Stimulated activated naive CD8-positive, alpha-beta T cell treated with anti-CD3 and anti-CD28 coated beads, Interleukin-15, amount 100 ng/mL, for 72 hours (primary cell): ENCODE results near the gene MGRN1.

ENCODE experiments used
- ATAC-seq: fragments of 150-1000 bp; cut with Tn5 transposase; 2 replicates; pipeline ENCODE4 v1.10.0; 2021; ENCODE audit warnings: mild to moderate bottlenecking, moderate library complexity
- DNase-seq, 2 donors: peaks; one replicate each; pipeline ENCODE4 v3.0.0; 2021 to 2022
- H3K27ac Mint-ChIP-seq, 2 donors: one replicate each; pipeline ENCODE4 v1.8.0; 2022; ENCODE audit warnings: mild to moderate bottlenecking in 2 of 2, mixed read lengths in 2 of 2, moderate library complexity in 2 of 2
- H3K27me3 Mint-ChIP-seq: one replicate; pipeline ENCODE4 v1.8.0; 2022; ENCODE audit warnings: mixed read lengths
- H3K4me1 Mint-ChIP-seq: one replicate; pipeline ENCODE4 v1.8.0; 2022; ENCODE audit warnings: mild to moderate bottlenecking, mixed read lengths
- H3K4me3 Mint-ChIP-seq, 2 donors: one replicate each; pipeline ENCODE4 v1.8.0; 2022; ENCODE audit warnings: mild to moderate bottlenecking in 2 of 2, mixed read lengths in 2 of 2, moderate library complexity in 1 of 2
- H3K9me3 Mint-ChIP-seq, 2 donors: one replicate each; pipeline ENCODE4 v1.8.0; 2022; ENCODE audit warnings: mixed read lengths in 2 of 2

MGRN1 gene

DNA sequence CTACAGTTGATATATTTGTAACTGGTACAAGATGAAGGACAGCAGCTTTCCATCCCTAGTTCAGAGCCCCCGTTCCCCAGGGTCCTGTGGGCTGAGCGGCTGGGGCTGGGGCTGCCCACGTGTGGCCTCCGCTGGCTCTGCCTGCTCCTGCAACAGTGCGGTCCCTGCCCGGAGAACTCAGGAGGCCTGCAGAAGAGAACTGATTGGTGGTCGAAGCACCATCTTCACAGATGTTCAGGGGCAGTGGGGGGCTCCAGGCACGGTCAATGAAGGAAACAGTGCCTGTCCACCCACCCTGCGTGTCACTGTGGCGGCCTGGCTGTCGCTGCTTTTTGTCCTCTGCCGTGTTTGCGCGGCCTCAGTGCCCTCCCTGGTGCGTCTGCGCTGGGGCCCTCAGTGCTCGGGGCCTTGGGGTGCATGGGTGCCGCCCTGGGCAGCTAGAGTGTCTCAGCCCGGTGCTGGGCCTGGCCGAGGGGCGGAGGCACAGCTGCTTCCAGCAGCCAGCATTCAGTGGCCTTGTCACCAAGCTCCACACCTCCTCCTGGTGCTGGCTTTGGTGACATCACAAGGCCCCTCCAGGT, 64.6 kb downstream of the MGRN1 start:
- Mint-ChIP-seq H3K4me3 (no peak overlapping the region), H3K27me3 (no peaks in the 10 kb centered on the region), H3K4me1 (peaks cover 18% of the 10 kb centered on the region), H3K9me3 (no peaks in the 10 kb centered on the region), H3K27ac (no peak overlapping the region)
- DNase-seq (no peak), ATAC-seq (no peak)

DNA sequence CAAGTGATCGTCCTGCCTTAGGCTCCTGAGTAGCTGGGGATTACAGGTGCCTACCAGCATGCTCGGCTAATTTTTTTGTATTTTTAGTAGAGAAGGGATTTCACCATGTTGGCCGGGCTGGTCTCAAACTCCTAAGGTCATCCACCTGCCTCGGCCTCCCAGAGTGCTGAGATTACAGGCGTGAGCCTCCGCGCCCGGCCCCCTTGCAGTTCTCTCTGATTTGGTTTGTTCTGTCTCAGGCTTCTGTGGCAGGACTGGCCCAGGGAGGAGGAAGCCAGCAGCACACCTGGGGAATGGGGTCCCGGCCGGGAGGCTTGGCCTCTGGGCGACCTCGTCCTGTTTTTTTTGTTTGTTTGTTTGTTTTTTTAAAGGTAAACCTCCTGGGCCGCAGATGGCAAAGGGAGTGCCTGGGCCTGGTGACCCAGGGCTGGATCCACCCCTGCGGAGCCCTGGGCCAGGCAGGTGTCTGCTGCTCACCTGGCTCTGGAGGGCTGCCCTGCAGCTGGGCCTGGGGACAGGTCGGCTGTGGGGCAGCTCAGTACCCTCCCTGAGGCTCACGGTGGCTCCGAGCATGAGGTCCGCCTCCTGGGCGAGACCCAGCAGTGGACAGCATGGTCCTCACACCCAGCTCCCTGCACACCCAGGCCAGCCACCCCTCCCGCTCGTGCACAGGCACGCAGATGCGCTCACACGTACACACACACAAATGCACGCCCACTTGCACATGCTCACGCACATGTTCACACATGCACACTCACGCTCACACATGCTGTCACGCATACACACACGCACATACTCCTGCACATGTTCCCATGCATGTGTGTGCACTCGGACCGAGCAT, 65.5 kb downstream of the MGRN1 start:
- peaks cover 26% of the 10 kb centered on the region for H3K4me1 Mint-ChIP-seq
- no peak for DNase-seq
- ATAC-seq, result no peak
- H3K9me3 Mint-ChIP-seq, result no peaks in the 10 kb centered on the region
- H3K27ac Mint-ChIP-seq, result peak overlapping the region in 1 of 2 donors; percentile 34
- H3K27me3 Mint-ChIP-seq, result no peaks in the 10 kb centered on the region
- H3K4me3 Mint-ChIP-seq, result no peak overlapping the region

DNA sequence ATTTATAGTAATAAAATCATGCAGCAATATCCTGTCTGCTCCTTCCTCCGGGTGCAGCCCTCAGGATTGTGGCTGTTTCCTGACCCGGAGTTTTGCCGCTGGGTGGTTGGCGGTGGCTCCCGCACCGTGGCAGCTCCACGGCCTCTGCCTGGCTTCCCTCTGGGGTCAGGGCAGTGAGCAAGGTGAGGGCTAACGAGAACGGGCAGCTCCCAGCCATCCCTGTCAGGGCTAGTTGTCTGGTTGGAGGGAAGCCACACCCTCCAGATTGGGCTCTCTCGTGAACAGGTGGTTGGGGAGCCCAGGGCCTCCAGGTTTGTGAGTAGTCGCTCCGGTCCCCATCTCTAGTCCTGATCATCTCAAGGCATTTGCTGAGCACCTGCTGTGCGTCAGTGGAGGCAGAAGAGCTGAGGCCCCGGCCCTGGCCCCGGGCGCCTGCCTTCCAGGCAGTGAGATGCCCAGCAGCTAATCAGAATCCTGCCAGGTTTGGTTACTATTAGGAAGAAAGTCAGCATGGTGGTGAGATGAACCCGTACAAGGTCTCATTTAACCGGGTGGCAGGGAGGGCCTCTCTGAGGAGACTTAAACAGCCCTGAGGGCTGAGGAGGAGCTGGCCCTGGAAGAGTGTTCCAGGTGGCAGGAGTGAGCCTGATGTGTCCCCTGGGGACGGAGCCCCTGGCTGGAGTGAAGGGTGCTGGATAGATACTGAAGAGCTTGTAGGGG, 66.5 kb downstream of the MGRN1 start:
- ATAC-seq, result no peak

DNA sequence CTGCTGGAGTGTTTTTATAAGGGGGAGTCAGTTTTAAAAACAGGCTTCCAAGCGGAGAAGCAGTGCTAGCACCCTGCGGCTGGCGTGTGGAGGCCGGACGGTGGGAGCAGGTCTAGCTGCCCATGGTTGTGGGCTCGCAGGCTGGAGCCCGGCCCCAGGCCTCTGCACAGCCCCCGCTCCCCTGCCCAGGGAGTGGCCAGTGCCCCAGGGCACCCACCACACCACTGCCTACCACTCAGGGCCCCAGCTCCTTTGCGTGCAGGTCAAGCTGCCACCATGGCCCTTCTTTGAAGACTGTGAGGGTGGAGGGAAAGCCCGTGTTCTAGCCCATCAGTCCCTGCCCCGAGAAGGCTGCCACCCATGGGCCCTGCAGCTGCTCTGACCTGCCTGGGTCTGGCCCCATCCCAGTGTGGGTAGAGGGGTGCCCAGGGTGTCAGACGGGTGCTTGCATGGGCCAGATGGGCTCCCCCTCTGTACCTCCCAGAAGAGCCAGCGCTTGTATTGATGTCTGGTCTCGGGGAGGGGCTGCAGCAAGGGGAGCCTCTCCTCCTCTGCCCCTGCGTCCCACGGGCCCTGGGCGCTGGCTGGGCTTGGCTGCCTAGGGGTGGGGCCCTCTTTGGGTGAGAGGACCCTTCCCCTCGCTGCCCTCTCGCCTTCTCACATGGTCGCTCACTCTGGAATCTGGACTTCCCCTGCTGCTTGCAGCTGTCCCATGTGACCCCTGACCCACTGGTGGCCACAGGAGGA, 67.2 kb downstream of the MGRN1 start:
- ATAC-seq (no peak), DNase-seq (no peak)
- H3K27ac Mint-ChIP-seq, result peak overlapping the region in 1 of 2 donors; percentile 48
- H3K9me3 Mint-ChIP-seq, result no peaks in the 10 kb centered on the region
- no peaks in the 10 kb centered on the region for H3K27me3 Mint-ChIP-seq
- H3K4me3 Mint-ChIP-seq, result peak overlapping the region; percentile 21 to 47
- H3K4me1 Mint-ChIP-seq, result peaks cover 43% of the 10 kb centered on the region

More for the DNA sequence above, 66.5 kb downstream of the MGRN1 start:
- peak overlapping the region in 1 of 2 donors; percentile 21 for H3K4me3 Mint-ChIP-seq
- H3K27ac Mint-ChIP-seq, result peak overlapping the region in 1 of 2 donors; percentile 50
- H3K4me1 Mint-ChIP-seq, result peaks cover 36% of the 10 kb centered on the region
- no peaks in the 10 kb centered on the region for H3K27me3 Mint-ChIP-seq
- no peaks in the 10 kb centered on the region for H3K9me3 Mint-ChIP-seq
- DNase-seq, result no peak

DNA sequence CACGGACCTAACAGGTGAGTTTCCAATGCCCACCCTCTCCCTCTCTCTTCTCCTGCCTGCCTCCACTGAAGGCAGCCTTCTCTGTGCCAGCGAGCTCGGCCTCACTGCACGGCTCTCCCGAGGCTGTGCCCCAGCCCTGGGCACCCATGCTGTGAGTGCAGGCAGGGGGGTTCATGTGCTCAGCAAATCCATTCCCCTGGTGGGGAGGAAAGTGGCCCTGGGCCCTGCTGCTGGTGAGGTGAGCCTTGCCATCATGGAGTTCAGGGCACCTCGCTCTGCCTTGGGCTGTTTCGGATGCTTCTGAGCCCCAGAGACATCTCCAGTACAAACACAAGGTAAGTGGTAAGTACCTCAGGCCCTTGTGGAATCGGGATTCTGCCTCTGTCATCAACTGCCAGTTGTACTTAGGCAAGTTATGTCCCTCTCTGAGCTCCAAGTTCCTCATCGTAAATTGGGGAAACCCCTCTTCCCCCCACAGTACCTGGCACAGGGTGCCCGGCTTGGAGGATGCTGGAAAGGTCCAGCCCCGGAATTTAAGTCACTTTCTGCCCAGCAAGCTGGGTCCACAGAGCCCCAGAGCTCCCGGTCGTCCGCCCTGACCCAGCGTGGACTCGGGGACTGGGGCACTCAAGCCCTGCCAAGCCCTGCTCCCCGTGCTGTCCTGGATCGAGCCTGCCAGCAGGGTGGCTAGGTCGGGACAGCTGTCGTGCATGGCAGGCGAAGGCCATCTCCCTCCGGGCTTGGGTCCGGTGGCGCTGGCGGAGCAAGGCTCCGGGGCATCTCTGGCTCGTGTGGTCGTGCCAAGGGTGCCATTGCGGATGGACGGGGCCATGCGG, 68.1 kb downstream of the MGRN1 start:
- H3K27ac Mint-ChIP-seq, result peak overlapping the region; percentile 74 to 95
- H3K27me3 Mint-ChIP-seq, result no peaks in the 10 kb centered on the region
- peak; percentile 23 for ATAC-seq
- peaks cover 45% of the 10 kb centered on the region for H3K4me1 Mint-ChIP-seq
- H3K9me3 Mint-ChIP-seq, result no peaks in the 10 kb centered on the region
- DNase-seq, result peak in 1 of 2 donors; percentile 41
- peak overlapping the region; percentile 85 to 91 for H3K4me3 Mint-ChIP-seq

DNA sequence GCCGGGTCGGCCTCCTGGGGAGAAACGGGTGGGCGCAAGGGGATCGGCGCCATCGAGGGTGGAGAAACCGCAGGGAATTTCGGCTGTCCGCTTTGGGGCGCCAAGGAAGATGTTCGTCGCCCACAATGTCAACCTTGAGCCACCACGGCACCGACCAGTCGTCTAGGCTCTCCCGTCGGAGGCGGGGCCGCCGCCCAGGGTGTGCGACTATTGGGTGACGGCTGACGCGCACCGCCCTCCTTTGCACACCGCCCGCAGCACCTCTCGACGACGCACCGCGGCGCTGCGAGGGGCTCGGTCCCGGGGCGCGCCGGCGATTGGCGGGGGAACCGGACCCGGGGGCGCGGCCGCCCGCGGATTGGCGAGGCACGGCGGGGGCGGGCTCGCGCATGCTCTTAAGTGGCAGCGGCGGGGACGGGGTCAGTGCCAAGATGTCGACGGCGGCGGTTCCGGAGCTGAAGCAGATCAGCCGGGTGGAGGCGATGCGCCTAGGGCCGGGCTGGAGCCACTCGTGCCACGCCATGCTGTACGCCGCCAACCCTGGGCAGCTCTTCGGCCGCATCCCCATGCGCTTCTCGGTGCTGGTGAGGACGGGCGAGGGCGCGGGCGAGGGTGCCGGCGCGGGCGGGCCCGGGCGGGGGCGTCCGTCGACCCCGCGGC, 68.8 kb downstream of the MGRN1 start, which contains the start of gene NUDT16L1:
Gene NUDT16L1 (plus strand): TSS at position 267 of the 660 bp plus-strand sequence. CDS start 165 bp downstream, at position 432.
- peak within 1 kb of the TSS; percentile 78 to 95 for H3K27ac Mint-ChIP-seq
- peak; percentile 94 for ATAC-seq
- no peaks in the 10 kb centered on the region for H3K9me3 Mint-ChIP-seq
- H3K4me3 Mint-ChIP-seq, result peak within 1 kb of the TSS; percentile 85 to 91
- H3K27me3 Mint-ChIP-seq, result no peaks in the 10 kb centered on the region
- H3K4me1 Mint-ChIP-seq, result peaks cover 45% of the 10 kb centered on the region
- DNase-seq, result peak; percentile 97 to 99

DNA sequence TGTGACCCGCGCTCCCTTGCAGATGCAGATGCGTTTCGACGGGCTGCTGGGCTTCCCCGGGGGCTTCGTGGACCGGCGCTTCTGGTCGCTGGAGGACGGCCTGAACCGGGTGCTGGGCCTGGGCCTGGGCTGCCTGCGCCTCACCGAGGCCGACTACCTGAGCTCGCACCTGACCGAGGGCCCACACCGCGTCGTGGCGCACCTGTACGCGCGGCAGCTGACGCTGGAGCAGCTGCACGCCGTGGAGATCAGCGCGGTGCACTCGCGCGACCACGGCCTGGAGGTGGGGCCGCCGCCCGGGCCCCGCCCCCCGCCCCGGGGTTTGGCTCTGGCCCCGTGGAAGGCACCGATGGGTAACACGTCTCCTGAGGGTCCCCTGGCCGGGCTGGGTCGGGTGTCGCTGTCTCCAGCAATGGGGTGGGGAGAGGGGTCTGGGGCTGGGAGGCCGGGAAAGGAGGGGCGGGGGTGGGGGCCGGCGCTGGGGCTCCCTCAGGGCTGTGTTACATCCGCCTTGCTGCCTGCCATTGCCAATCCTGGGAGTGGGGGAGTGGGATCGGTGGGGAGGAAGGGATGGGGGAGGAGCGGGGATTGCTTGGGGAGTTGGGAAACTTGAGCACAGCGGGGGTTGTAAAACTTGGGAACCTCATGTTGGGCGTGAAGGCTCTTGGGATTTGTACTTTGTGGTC, 69.5 kb downstream of the MGRN1 start:
- H3K27me3 Mint-ChIP-seq, result no peaks in the 10 kb centered on the region
- H3K4me3 Mint-ChIP-seq, result peak overlapping the region; percentile 69 to 91
- ATAC-seq (peak; percentile 17), DNase-seq (peak in 1 of 2 donors; percentile 42)
- H3K9me3 Mint-ChIP-seq, result no peaks in the 10 kb centered on the region
- peaks cover 47% of the 10 kb centered on the region for H3K4me1 Mint-ChIP-seq
- H3K27ac Mint-ChIP-seq, result peak overlapping the region; percentile 27 to 69

DNA sequence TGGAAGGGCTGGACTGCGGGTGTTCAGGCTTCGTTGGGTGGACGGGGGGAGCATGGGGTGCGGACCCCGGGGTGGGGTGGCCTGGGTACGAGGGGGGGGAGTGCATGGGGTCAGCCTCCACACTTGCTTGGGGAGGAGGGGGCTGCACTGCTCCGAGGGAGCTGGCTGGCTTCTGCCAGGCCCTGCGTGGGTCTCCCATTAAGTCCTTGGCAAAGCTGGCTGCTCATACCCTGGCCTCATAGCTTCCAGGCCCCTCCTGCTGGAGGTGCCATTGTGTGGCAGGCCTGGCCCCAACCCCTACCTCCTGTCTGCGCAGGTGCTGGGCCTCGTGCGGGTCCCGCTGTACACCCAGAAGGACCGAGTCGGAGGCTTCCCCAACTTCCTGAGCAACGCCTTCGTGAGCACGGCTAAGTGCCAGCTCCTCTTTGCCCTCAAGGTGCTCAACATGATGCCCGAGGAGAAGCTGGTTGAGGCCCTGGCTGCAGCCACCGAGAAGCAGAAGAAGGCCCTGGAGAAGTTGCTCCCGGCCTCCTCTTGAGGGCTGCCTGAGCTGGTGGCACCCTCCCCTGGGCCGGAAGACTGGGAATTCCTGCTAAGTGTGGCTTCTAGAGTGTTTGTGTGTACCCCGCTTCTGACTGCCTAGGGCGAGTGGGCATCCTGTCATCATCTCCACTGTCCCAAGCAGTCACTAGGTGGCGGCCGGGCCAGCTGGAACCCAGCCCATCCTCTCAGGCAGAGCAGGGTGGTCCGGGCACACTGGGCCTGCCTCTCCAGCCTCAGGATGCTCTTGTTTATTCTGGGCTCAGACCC, 70.2 kb downstream of the MGRN1 start:
- no peak for DNase-seq
- H3K9me3 Mint-ChIP-seq, result no peaks in the 10 kb centered on the region
- H3K4me3 Mint-ChIP-seq, result peak overlapping the region; percentile 69 to 91
- H3K27ac Mint-ChIP-seq, result peak overlapping the region; percentile 69 to 95
- no peaks in the 10 kb centered on the region for H3K27me3 Mint-ChIP-seq
- H3K4me1 Mint-ChIP-seq, result peaks cover 54% of the 10 kb centered on the region
- no peak for ATAC-seq

DNA sequence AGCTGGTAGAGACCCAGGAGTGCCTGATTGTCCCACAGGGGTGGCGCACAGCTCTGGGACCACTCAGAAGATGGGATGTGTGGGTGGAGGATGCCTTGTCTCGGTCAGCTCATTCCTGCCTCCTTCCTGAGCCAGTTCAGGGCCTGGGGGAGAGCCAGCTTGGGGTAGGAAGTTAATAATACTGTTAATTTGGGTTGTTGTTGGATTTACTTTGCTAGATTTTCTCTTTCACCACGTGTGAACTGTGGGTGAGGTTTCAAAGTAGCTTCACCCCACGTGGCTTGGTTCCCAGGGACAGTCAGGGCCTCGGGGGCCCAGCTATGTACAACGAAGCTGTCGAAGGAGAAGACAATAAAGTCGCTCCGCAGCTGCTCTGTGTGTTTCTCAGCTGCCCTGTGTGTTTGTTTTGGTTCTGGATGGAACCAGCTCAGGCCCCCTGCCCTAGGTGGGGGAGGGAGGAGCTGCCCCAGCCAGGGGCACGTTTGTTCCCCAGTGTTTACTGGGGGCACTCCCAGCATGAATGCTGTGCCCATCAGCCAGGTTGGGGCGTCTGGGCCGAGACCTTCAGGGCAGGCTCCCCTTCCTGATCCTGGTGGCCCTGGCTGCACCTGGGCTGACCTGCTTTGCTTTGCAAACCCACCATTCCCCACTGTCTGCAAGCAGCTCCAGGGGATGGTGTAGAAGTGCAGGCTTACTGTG, 71.0 kb downstream of the MGRN1 start:
- Mint-ChIP-seq H3K4me3 (peak overlapping the region in 1 of 2 donors; percentile 91), H3K9me3 (no peaks in the 10 kb centered on the region), H3K4me1 (peaks cover 62% of the 10 kb centered on the region), H3K27me3 (no peaks in the 10 kb centered on the region), H3K27ac (peak overlapping the region in 1 of 2 donors; percentile 95)
- ATAC-seq, result no peak
- DNase-seq, result no peak

- H3K9me3 Mint-ChIP-seq, result no peaks in the 10 kb centered on the region
- no peak overlapping the region for H3K4me3 Mint-ChIP-seq
Measured at GRCh38 chr16:4696172-4696904, 71.7 kb downstream of the MGRN1 start.

GRCh38 chr16:4696905-4697847, 72.5 kb downstream of the MGRN1 start:
- Mint-ChIP-seq H3K9me3 (no peaks in the 10 kb centered on the region), H3K4me1 (peaks cover 59% of the 10 kb centered on the region), H3K27me3 (no peaks in the 10 kb centered on the region), H3K27ac (peak overlapping the region in 1 of 2 donors; percentile 74), H3K4me3 (no peak overlapping the region)
- DNase-seq, result no peak
- ATAC-seq, result no peak

More at GRCh38 chr16:4696172-4696904, 71.7 kb downstream of the MGRN1 start:
- ATAC-seq (no peak), DNase-seq (no peak)
- H3K27ac Mint-ChIP-seq, result peak overlapping the region; percentile 74 to 93
- H3K4me1 Mint-ChIP-seq, result peaks cover 61% of the 10 kb centered on the region
- no peaks in the 10 kb centered on the region for H3K27me3 Mint-ChIP-seq
